A549 (cell line): ENCODE results near the gene MLPH. TPM values are rescaled to one million over a fixed set of nuclear protein-coding genes. Genes with fewer than 3 reads are reported as not detected.

Source experiments
- ATAC-seq, 2 experiments: fragments of 200-7000 bp in 1 of 2; fragments of >200 bp in 1 of 2; cut with Nextera tagmentation in 1 of 2; cut with Tn5 transposase in 1 of 2; 3 replicates each; pipeline versions ENCODE4 v1.8.0 to v1.9.1; 2018 to 2020; ENCODE audit warnings: mild to moderate bottlenecking in 1 of 2, moderate library complexity in 1 of 2
- CTCF ChIA-PET: fragments of 300-600 bp; sonication (Branson Sonifier 250); formaldehyde crosslinking; extraction: SDS; loops from one replicate; lab custom pipeline; 2021; ENCODE audit warnings: antibody characterized with exemption, inconsistent platforms; lab: Yijun Ruan, JAX
- POLR2A ChIA-PET: fragments of 350-600 bp; formaldehyde crosslinking; extraction: SDS; loops from one replicate; lab custom pipeline; 2021; ENCODE audit warnings: antibody characterized with exemption, inconsistent platforms; lab: Yijun Ruan, JAX
- DNase-seq, 2 experiments: peaks; one replicate each; pipeline versions ENCODE4 v3.0.0 to v3.0.0-alpha.2; 2011 to 2016; ENCODE audit warnings: low read depth in 1 of 2, low spot score in 1 of 2
- FAIRE-seq: peaks from 2 replicates; lab custom pipeline; 2011; peaks lifted over from hg19 to GRCh38; lab: Jason Lieb, UNC
- H3K27ac ChIP-seq, 2 experiments: fragments of >200 bp; sonication (Bioruptor Twin); formaldehyde crosslinking; 3 replicates each; pipeline ENCODE4 v1.5.1; 2016 to 2017
- H3K4me1 ChIP-seq: fragments of >200 bp; sonication (Bioruptor Twin); formaldehyde crosslinking; 3 replicates; pipeline ENCODE4 v1.6.1; 2016
- H3K4me2 ChIP-seq: fragments of >200 bp; sonication (Bioruptor Twin); formaldehyde crosslinking; 3 replicates; pipeline ENCODE4 v1.6.1; 2016
- H3K4me3 ChIP-seq: fragments of >200 bp; sonication (Bioruptor Twin); formaldehyde crosslinking; 3 replicates; pipeline ENCODE4 v1.5.1; 2016
- H3K9me3 ChIP-seq: fragments of >200 bp; sonication (Bioruptor Twin); formaldehyde crosslinking; 3 replicates; pipeline ENCODE4 v1.6.1; 2016
- BHLHE40 ChIP-seq: IDR thresholded peaks from 2 replicates; pipeline ENCODE4 v1.6.1; 2012; ENCODE audit warnings: low read depth, low read length, inconsistent platforms
- CBX8 ChIP-seq: fragments of 200-600 bp; sonication (generic); IDR thresholded peaks from 2 replicates; pipeline ENCODE4 v1.6.1; 2016
- CHD2 ChIP-seq: fragments of 150-350 bp; IDR thresholded peaks from 2 replicates; pipeline ENCODE4 v1.6.1; 2014; ENCODE audit warnings: low read length; ENCODE audit not compliant: partially characterized antibody
- CTCF ChIP-seq: fragments of >200 bp; sonication (Bioruptor Twin); formaldehyde crosslinking; IDR thresholded peaks from 3 replicates; pipeline ENCODE4 v1.5.1; 2016
- EHMT2 ChIP-seq: fragments of 200-600 bp; sonication (generic); IDR thresholded peaks from 2 replicates; pipeline ENCODE4 v1.6.1; 2016; ENCODE audit warnings: antibody characterized with exemption, low read depth, mild to moderate bottlenecking, moderate library complexity
- ELK1 ChIP-seq: fragments of 150-350 bp; IDR thresholded peaks from 2 replicates; pipeline ENCODE4 v1.6.1; 2014; ENCODE audit warnings: low read depth, mild to moderate bottlenecking, low read length
- EP300 ChIP-seq, 2 experiments: fragments of >200 bp; sonication (Bioruptor Twin); formaldehyde crosslinking; IDR thresholded peaks; 2 replicates in 1 of 2; 3 replicates in 1 of 2; pipeline ENCODE4 v1.6.1; 2016 to 2017
- GATA3 ChIP-seq: IDR thresholded peaks from 2 replicates; pipeline ENCODE4 v1.6.1; 2012; ENCODE audit warnings: borderline replicate concordance
- HDAC2 ChIP-seq: fragments of 200-600 bp; sonication (generic); IDR thresholded peaks from 2 replicates; pipeline ENCODE4 v1.6.1; 2016
- HES2 ChIP-seq: fragments of >200 bp; sonication (Bioruptor Twin); formaldehyde crosslinking; IDR thresholded peaks from 2 replicates; pipeline ENCODE4 v1.6.1; 2016
- HOXB5 ChIP-seq: fragments of 250-450 bp; sonication (Bioruptor Pico); IDR thresholded peaks from 2 replicates; pipeline ENCODE4 v1.5.0; 2020; ENCODE audit warnings: mild to moderate bottlenecking, moderate library complexity
- KDM1A ChIP-seq: fragments of 200-600 bp; sonication (generic); IDR thresholded peaks from 2 replicates; pipeline ENCODE4 v1.6.1; 2016; ENCODE audit warnings: low read depth, mild to moderate bottlenecking
- MAX ChIP-seq: IDR thresholded peaks from 2 replicates; pipeline ENCODE4 v1.6.1; 2012
- NFE2L2 ChIP-seq: fragments of 150-350 bp; conservative IDR thresholded peaks from 2 replicates; pipeline ENCODE4 v1.6.1; 2014; ENCODE audit warnings: low read length
- NR3C1 ChIP-seq: fragments of >200 bp; sonication (Bioruptor Twin); formaldehyde crosslinking; IDR thresholded peaks from 3 replicates; pipeline ENCODE4 v1.6.1; 2017
- PBX3 ChIP-seq: IDR thresholded peaks from 2 replicates; pipeline ENCODE4 v1.6.1; 2012
- POLR2A ChIP-seq: IDR thresholded peaks from 2 replicates; pipeline ENCODE4 v1.6.1; 2012; ENCODE audit warnings: mild to moderate bottlenecking, low read length
- RARB ChIP-seq: fragments of 250-450 bp; sonication (Bioruptor Pico); IDR thresholded peaks from 2 replicates; pipeline ENCODE4 v1.8.0; 2021; ENCODE audit warnings: mild to moderate bottlenecking, moderate library complexity
- SREBF2 ChIP-seq: fragments of 450-650 bp; IDR thresholded peaks from 2 replicates; pipeline ENCODE4 v1.6.1; 2014; ENCODE audit warnings: mild to moderate bottlenecking, moderate library complexity
- USF2 ChIP-seq: fragments of 450-650 bp; IDR thresholded peaks from 2 replicates; pipeline ENCODE4 v1.6.1; 2014; ENCODE audit warnings: antibody characterized with exemption
- ZNF302 ChIP-seq: fragments of 250-450 bp; sonication (Bioruptor Pico); IDR thresholded peaks from 2 replicates; pipeline ENCODE4 v1.9.0; 2021; ENCODE audit warnings: inconsistent platforms, mild to moderate bottlenecking, moderate library complexity
- WGBS: methylation state at CpG from one replicate; pipeline ENCODE4 v1.1.6; 2017; ENCODE audit errors: missing lambda C conversion rate; 5-methylcytosine and 5-hydroxymethylcytosine counted together
- polyA plus RNA-seq, 4 experiments: library from polyadenylated mRNA; depleted of rRNA in 3 of 4; stranded (reverse); fragments of >200 nt; fragmentation: RNase III in 1 of 4; extraction: RNeasy Plus Mini Kit Qiagen cat#74134 plus additional on column Dnase treatment in 1 of 4; gene quantifications; 2 replicates in 3 of 4; 3 replicates in 1 of 4; pipeline ENCODE4 v1.2.3, GENCODE V29; 2011 to 2017

The MLPH gene
- polyA plus RNA-seq, 2 of the 4 experiments (the other 2 are of a cell fraction), result 218 to 350 TPM

DNA sequence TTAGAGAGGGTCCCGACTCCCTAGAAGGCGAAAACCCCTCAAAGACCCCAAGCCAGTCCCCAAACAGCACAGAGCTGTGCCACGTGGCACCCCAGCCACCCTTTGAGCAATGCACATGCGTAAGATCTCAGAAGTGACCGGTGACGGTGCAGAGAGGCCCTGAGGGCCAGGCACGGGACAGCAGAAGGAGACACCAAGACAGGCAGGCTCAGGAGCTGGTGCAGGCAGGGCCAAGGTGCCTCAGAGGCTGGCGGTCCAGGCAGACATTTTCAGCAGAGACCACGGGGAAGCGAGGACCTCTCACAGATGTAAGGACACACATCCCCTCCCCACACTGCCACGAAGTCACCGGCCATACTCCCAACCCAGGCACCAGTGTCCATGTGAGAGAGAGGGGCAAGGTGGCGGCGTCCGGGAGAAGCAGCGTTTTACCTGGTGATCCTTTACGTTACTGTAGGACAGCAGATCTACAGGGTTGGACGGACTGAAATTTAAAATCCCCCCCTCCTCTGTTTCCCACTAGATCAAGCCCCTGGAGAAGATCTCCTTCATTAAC is 105.5 kb downstream of the MLPH start:
- FAIRE-seq (no peak), DNase-seq (no peak), ATAC-seq (no peak)
- H3K4me1 ChIP-seq, result peaks cover 32% of the 10 kb centered on the region
- H3K4me3 ChIP-seq, result no peak overlapping the region
- ChIA-PET CTCF (interaction anchor here (0.6 to 1.4 kb wide), 3 partner anchors 14 to 153 kb away, joined by 3 to 7 read pairs (median 4); no protein-coding TSS in a partner anchor), POLR2A (interaction anchor here (1.2 kb wide), 1 partner anchor 13 kb away, joined by 3 read pairs; no protein-coding TSS in a partner anchor)
- no peak overlapping the region for H3K4me2 ChIP-seq
- WGBS, result 85% methylated on average over 18 of the region's 18 CpGs
- H3K9me3 ChIP-seq, result no peaks in the 10 kb centered on the region
- TF ChIP-seq CBX8 (no peak), HOXB5 (no peak), ELK1 (no peak), ZNF302 (CRISPR knock-in tag) (no peak), SREBF2 (no peak), KDM1A (no peak), CHD2 (no peak), CTCF (no peak)
- no peak overlapping the region for H3K27ac ChIP-seq

DNA sequence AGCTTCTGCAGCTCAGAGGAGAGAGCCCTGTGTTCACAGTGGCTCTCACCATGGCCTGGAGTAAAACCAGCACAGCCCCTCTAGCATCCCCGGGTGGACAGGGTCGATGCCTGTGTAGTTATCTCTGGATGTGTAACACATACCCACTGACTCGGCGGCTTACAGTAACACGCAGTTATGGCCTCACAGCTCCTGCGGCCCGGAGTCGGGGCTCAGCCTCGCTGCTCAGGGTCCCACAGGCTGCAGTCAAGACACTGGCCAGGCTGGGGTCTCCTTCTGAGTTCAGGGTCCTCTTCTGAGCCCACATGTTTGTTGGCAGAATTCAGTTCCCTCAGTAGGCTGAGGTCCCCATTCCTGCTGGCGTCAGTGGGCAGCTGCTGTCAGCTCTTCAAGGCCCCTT is 106.0 kb downstream of the MLPH start:
- Histone ChIP-seq H3K4me1 (peaks cover 32% of the 10 kb centered on the region), H3K4me2 (no peak overlapping the region), H3K27ac (0 out of 6 replicates have a peak overlapping the region, but pooled peaks of 1 of the 2 experiments have one; percentile 1), H3K4me3 (no peak overlapping the region), H3K9me3 (no peaks in the 10 kb centered on the region)
- DNase-seq, result no peak
- WGBS, result 62% methylated on average over 6 of the region's 10 CpGs
- TF ChIP-seq PBX3 (no peak), BHLHE40 (no peak), NR3C1 (no peak), RARB (no peak), USF2 (no peak), POLR2A (no peak), EP300 (IDR thresholded peaks at IDR 0.05) (no peak), HDAC2 (no peak), GATA3 (no peak)
- CTCF ChIA-PET, result interaction anchor here (0.8 to 1.4 kb wide), 2 partner anchors 21 to 152 kb away, joined by 3 to 7 read pairs; no protein-coding TSS in a partner anchor
- no peak for FAIRE-seq
- POLR2A ChIA-PET, result interaction anchor here (1.2 kb wide), 1 partner anchor 12 kb away, joined by 3 read pairs; no protein-coding TSS in a partner anchor
- ATAC-seq, result no peak

DNA sequence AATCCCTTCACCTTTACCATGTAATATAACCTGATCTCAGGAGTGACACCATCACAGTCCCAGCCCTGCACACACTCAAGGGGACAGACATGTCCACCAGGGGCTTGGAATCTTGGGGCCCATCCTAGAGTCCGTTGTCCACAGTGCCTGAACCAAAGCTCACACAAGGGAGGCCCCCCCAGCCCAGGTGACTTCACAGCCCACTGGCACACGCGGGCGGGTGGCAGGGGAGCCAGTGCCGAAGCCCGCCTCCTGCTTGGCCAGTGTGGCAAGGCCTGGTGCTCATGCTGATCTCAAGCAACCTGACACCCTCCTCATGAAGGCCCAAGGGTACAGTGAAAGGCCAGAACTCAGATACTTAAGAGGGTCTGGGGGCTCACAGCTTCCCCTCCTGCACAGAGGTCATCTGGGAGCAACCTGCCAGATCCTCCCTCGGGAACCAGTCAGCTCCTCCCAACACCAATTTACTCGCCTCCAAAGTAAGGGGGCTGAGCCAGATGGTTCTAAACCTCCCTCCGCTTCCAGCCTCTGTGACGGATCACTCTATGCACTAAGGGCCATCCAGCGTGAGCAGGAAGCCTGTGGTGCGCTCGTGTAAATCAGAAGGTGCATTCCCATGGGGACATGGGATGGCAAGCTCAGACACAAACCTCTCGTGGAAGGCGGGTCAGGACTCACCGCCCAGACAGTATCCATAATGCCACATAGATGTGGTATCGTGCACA is 106.7 kb downstream of the MLPH start:
- ChIA-PET POLR2A (interaction anchor here (1.2 kb wide), 1 partner anchor 12 kb away, joined by 3 read pairs; no protein-coding TSS in a partner anchor), CTCF (interaction anchor here (0.8 kb wide), 1 partner anchor 151 kb away, joined by 3 read pairs; no protein-coding TSS in a partner anchor)
- 90% methylated on average over 11 of the region's 17 CpGs for WGBS
- DNase-seq (no peak), ATAC-seq (no peak), FAIRE-seq (no peak)
- TF ChIP-seq MAX (no peak), HDAC2 (no peak), NFE2L2 (no peak), EP300 (IDR thresholded peaks at IDR 0.05) (no peak), EHMT2 (no peak), CTCF (no peak), HES2 (no peak)
- Histone ChIP-seq H3K9me3 (no peaks in the 10 kb centered on the region), H3K4me1 (peaks cover 32% of the 10 kb centered on the region), H3K4me2 (no peak overlapping the region), H3K4me3 (no peak overlapping the region), H3K27ac (peak overlapping the region in 1 of 2 experiments; percentile 62; a peak in 1 of 6 replicates)
